Measurements from ENCODE around the gene SYNE2.
"Not testable (repeated sequence)": the region's sequence is repeated elsewhere in the genome, so short reads cannot be mapped to it uniquely, and the experiment has no call there.

Gene SYNE2

GRCh38 chr14:64074961-64075612 is 222.3 kb downstream of the SYNE2 start:
- no peak for DNase-seq (ENCODE audit: low spot score)

GRCh38 chr14:64075613-64076005 is 222.8 kb downstream of the SYNE2 start:
- no peak for DNase-seq (ENCODE audit: low spot score)

GRCh38 chr14:64080452-64080851 is 227.6 kb downstream of the SYNE2 start:
- no peak for DNase-seq (ENCODE audit: low spot score)

- DNase-seq (ENCODE audit: low spot score), result no peak
Measured at GRCh38 chr14:64081174-64081746, 228.5 kb downstream of the SYNE2 start.

- no peak for DNase-seq (ENCODE audit: low spot score)
Measured at GRCh38 chr14:64082837-64083236, 230.0 kb downstream of the SYNE2 start.

- DNase-seq (ENCODE audit: low spot score), result no peak
Measured at GRCh38 chr14:64088647-64088964, 235.8 kb downstream of the SYNE2 start.

GRCh38 chr14:64089920-64090319 is 237.1 kb downstream of the SYNE2 start:
- no peak for DNase-seq (ENCODE audit: low spot score)

GRCh38 chr14:64091217-64091616 is 238.4 kb downstream of the SYNE2 start:
- DNase-seq (ENCODE audit: low spot score), result no peak

GRCh38 chr14:64092338-64092737 is 239.5 kb downstream of the SYNE2 start:
- DNase-seq (ENCODE audit: low spot score), result no peak

- DNase-seq (ENCODE audit: low spot score), result no peak
Measured at GRCh38 chr14:64092940-64093339, 240.1 kb downstream of the SYNE2 start.

GRCh38 chr14:64095620-64096019 is 242.8 kb downstream of the SYNE2 start:
- no peak for DNase-seq (ENCODE audit: low spot score)

- DNase-seq (ENCODE audit: low spot score), result no peak
Measured at GRCh38 chr14:64098120-64098519, 245.3 kb downstream of the SYNE2 start.

GRCh38 chr14:64107438-64107837 is 254.6 kb downstream of the SYNE2 start:
- DNase-seq (ENCODE audit: low spot score), result no peak

- no peak for DNase-seq (ENCODE audit: low spot score)
Measured at GRCh38 chr14:64109819-64110554, 257.2 kb downstream of the SYNE2 start.

- DNase-seq (ENCODE audit: low spot score), result no peak
Measured at GRCh38 chr14:64110802-64111201, 258.0 kb downstream of the SYNE2 start.

- no peak for DNase-seq (ENCODE audit: low spot score)
Measured at GRCh38 chr14:64112867-64113678, 260.3 kb downstream of the SYNE2 start.

- no peak for DNase-seq (ENCODE audit: low spot score)
Measured at GRCh38 chr14:64114166-64114565, 261.4 kb downstream of the SYNE2 start.

- no peak for DNase-seq (ENCODE audit: low spot score)
Measured at GRCh38 chr14:64114796-64115195, 262.0 kb downstream of the SYNE2 start.

- DNase-seq (ENCODE audit: low spot score), result no peak
Measured at GRCh38 chr14:64115401-64115800, 262.6 kb downstream of the SYNE2 start.

- DNase-seq (ENCODE audit: low spot score), result no peak
Measured at GRCh38 chr14:64117671-64118402, 265.0 kb downstream of the SYNE2 start.

- not testable (repeated sequence) for DNase-seq (ENCODE audit: low spot score)
Measured at GRCh38 chr14:64118403-64118742, 265.6 kb downstream of the SYNE2 start.

GRCh38 chr14:64118892-64119291 is 266.1 kb downstream of the SYNE2 start:
- DNase-seq (ENCODE audit: low spot score), result no peak

Data from Ammon's horn (tissue), 1 donor.